Panc1 (cell line): Measurements from ENCODE around the gene LSMEM2. TPM values are rescaled to one million over a fixed set of nuclear protein-coding genes. Genes with fewer than 3 reads are reported as not detected.

ENCODE experiments used
- ATAC-seq: fragments of 200-7000 bp; cut with Tn5 transposase; 2 replicates; pipeline ENCODE4 v1.9.1; 2020; ENCODE audit warnings: mild to moderate bottlenecking, moderate library complexity
- BruUV-seq: library from RNA; stranded (reverse); fragments of 400-500 nt; replicated peaks from 2 replicates; lab custom pipeline; 2021; lab: Mats Ljungman, UMichigan
- CTCF ChIA-PET: fragments of 300-600 bp; sonication (Branson Sonifier 250); formaldehyde crosslinking; loops from one replicate; lab custom pipeline; 2022; ENCODE audit warnings: antibody characterized with exemption; lab: Charles Lee
- POLR2A ChIA-PET: fragments of 300-600 bp; sonication (Branson Sonifier 250); formaldehyde crosslinking; loops from one replicate; lab custom pipeline; 2022; ENCODE audit warnings: antibody characterized with exemption; lab: Charles Lee
- DNase-seq: peaks from one replicate; pipeline ENCODE4 v3.0.0-alpha.2; 2010; ENCODE audit warnings: low read depth, low spot score
- H3K27ac ChIP-seq: 2 replicates; pipeline ENCODE4 v1.5.1; 2011; ENCODE audit warnings: mild to moderate bottlenecking, low read length, inconsistent platforms
- H3K27me3 ChIP-seq: fragments of 200-500 bp; sonication (Bioruptor generic); 2 replicates; pipeline ENCODE4 v1.6.0; 2014; ENCODE audit warnings: low read length, inconsistent platforms; ENCODE audit not compliant: control insufficient read depth, insufficient read depth
- H3K36me3 ChIP-seq: fragments of 200-500 bp; sonication (Bioruptor generic); 2 replicates; pipeline ENCODE4 v1.5.1; 2014; ENCODE audit warnings: inconsistent platforms, mild to moderate bottlenecking, low read length, moderate library complexity; ENCODE audit not compliant: control insufficient read depth, insufficient read depth
- H3K4me1 ChIP-seq: 2 replicates; pipeline ENCODE4 v1.5.1; 2011; ENCODE audit warnings: inconsistent platforms, mild to moderate bottlenecking, low read length, moderate library complexity; ENCODE audit not compliant: control insufficient read depth, insufficient read depth
- H3K4me3 ChIP-seq, 2 experiments: 2 replicates each; pipeline ENCODE4 v1.5.1; 2011 to 2012; ENCODE audit warnings: low read depth in 2 of 2, low read length in 2 of 2, mild to moderate bottlenecking in 2 of 2, inconsistent platforms in 1 of 2, moderate library complexity in 1 of 2
- H3K9me3 ChIP-seq: fragments of 200-500 bp; sonication (Bioruptor generic); 2 replicates; pipeline ENCODE4 v1.5.1; 2014; ENCODE audit warnings: low read depth, mild to moderate bottlenecking, inconsistent platforms, low read length, moderate library complexity; ENCODE audit not compliant: control insufficient read depth, insufficient read depth
- POLR2AphosphoS5 ChIP-seq: IDR thresholded peaks from 2 replicates; pipeline ENCODE4 v1.6.1; 2012; ENCODE audit warnings: mild to moderate bottlenecking, low read depth, low read length, moderate library complexity
- SIN3A ChIP-seq: IDR thresholded peaks from 2 replicates; pipeline ENCODE4 v1.6.1; 2012; ENCODE audit warnings: low read depth, mild to moderate bottlenecking, low read length, moderate library complexity, borderline replicate concordance; ENCODE audit not compliant: insufficient read depth
- TCF7L2 ChIP-seq: IDR thresholded peaks from 2 replicates; pipeline ENCODE4 v1.6.1; 2011; ENCODE audit warnings: mild to moderate bottlenecking, low read depth, low read length, inconsistent platforms
- in situ Hi-C: cut with HindIII; loops from 2 replicates; pipeline ENCODE4 v1.10.0; 2016; ENCODE audit warnings: low sequenced_read_pairs, low pct_unique_long_range_greater_than_20kb
- intact Hi-C: fragments of 100-400 bp; cut with micrococcal nuclease; formaldehyde crosslinking; loops from one replicate; pipeline ENCODE4 v1.10.0; 2022; ENCODE audit not compliant: unreplicated experiment
- total RNA-seq: library from RNA; stranded (reverse); gene quantifications from one replicate; pipeline ENCODE4 v1.2.1, GENCODE V29; 2021; ENCODE audit not compliant: unreplicated experiment
- TF ChIP-seq, protein P1 (sequence below): fragments of 450-650 bp; IDR thresholded peaks from 2 replicates; pipeline ENCODE4 v1.5.1; 2017; ENCODE audit warnings: mild to moderate bottlenecking
- TF ChIP-seq, protein P2 (sequence below), 2 experiments: IDR thresholded peaks; 2 replicates each; pipeline ENCODE4 v1.6.1; 2011 to 2012; ENCODE audit warnings: low read depth in 2 of 2, control low read depth in 1 of 2, low read length in 1 of 2, mild to moderate bottlenecking in 1 of 2, moderate library complexity in 1 of 2; ENCODE audit not compliant: insufficient read depth in 1 of 2

LSMEM2 gene
- total RNA-seq, 1 experiment from 2014 or later = not detected

DNA sequence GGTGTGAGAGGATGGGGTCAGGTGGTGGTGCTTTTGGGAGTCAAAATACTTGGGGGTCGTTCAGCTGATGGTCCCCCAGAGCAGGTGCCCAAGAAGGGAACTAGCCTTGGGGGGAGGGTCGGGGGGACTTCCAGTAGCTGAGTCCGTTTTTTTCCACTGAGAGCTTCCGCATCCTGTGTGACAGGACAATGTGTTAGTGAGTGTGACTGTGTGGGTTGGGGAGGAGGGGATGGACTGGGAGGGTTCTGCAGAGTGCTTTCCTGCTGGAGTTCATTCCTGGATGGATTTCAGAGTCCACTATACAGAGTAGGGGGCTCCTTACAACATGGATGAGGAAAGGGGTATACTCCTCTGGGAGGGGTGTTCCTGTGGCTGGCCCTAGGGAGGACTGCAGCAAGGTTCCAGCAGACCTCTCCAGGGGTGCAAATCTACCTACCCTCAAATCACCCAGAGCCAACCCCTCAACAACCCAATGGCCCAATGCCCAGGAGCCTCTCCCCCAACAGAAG, 44.3 kb downstream of the LSMEM2 start:
- in situ Hi-C loops (no loop called here), intact Hi-C loops (no loop called here)
- Histone ChIP-seq H3K36me3 (peaks cover 5% of the 10 kb centered on the region; the same call in 1 of the 2 replicates), H3K4me1 (peaks cover 30% of the 10 kb centered on the region), H3K27ac (no peak overlapping the region), H3K4me3 (no peak overlapping the region), H3K27me3 (no peaks in the 10 kb centered on the region), H3K9me3 (no peaks in the 10 kb centered on the region)
- ChIA-PET CTCF (no interaction called here), POLR2A (no interaction called here)
- ATAC-seq (no peak), DNase-seq (no peak)
- no peak for TF ChIP-seq TCF7L2
- TF ChIP-seq SIN3A = no peak
- no TSS peak for BruUV-seq

DNA sequence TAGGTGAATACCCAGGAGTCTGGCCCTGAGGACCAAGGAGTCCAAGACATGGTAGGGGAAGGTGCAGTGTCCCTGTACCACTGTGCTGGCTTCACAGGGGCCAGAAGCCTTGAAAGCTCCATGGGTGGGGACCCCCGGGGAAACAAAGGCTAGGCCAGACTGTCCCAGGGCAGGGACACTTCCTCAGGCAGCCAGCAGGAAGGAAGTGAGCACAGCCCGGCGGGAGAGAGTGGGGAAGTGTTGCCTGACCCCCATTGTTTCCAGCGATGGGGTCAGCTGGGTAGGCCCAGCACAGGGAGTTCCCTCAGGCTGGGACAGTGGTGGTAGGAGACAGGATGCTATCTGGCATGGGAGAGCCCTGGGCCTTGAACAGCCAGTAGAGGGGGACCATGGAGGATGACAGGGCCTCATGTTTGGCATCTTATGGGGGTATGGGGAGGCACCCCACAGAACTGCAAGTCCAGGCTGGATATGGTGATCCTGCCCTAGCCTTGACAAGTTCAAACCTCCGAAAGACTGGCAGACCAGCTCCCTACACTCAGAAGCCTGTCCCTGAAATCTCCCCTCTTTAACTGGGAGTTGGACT, 44.8 kb downstream of the LSMEM2 start:
- TF ChIP-seq POLR2AphosphoS5 (no peak), SIN3A (no peak), TCF7L2 (no peak)
- TF ChIP-seq, protein P1, sequence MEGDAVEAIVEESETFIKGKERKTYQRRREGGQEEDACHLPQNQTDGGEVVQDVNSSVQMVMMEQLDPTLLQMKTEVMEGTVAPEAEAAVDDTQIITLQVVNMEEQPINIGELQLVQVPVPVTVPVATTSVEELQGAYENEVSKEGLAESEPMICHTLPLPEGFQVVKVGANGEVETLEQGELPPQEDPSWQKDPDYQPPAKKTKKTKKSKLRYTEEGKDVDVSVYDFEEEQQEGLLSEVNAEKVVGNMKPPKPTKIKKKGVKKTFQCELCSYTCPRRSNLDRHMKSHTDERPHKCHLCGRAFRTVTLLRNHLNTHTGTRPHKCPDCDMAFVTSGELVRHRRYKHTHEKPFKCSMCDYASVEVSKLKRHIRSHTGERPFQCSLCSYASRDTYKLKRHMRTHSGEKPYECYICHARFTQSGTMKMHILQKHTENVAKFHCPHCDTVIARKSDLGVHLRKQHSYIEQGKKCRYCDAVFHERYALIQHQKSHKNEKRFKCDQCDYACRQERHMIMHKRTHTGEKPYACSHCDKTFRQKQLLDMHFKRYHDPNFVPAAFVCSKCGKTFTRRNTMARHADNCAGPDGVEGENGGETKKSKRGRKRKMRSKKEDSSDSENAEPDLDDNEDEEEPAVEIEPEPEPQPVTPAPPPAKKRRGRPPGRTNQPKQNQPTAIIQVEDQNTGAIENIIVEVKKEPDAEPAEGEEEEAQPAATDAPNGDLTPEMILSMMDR = no peak
- TF ChIP-seq, protein P2, sequence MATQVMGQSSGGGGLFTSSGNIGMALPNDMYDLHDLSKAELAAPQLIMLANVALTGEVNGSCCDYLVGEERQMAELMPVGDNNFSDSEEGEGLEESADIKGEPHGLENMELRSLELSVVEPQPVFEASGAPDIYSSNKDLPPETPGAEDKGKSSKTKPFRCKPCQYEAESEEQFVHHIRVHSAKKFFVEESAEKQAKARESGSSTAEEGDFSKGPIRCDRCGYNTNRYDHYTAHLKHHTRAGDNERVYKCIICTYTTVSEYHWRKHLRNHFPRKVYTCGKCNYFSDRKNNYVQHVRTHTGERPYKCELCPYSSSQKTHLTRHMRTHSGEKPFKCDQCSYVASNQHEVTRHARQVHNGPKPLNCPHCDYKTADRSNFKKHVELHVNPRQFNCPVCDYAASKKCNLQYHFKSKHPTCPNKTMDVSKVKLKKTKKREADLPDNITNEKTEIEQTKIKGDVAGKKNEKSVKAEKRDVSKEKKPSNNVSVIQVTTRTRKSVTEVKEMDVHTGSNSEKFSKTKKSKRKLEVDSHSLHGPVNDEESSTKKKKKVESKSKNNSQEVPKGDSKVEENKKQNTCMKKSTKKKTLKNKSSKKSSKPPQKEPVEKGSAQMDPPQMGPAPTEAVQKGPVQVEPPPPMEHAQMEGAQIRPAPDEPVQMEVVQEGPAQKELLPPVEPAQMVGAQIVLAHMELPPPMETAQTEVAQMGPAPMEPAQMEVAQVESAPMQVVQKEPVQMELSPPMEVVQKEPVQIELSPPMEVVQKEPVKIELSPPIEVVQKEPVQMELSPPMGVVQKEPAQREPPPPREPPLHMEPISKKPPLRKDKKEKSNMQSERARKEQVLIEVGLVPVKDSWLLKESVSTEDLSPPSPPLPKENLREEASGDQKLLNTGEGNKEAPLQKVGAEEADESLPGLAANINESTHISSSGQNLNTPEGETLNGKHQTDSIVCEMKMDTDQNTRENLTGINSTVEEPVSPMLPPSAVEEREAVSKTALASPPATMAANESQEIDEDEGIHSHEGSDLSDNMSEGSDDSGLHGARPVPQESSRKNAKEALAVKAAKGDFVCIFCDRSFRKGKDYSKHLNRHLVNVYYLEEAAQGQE (IDR thresholded peaks at IDR 0.05; ENCODE audit: insufficient read depth in 1 of 2, low read depth in 2 of 2, low read length in 1 of 2) = no peak
- in situ Hi-C loops (no loop called here), intact Hi-C loops (no loop called here)
- H3K36me3 ChIP-seq = peaks cover 5% of the 10 kb centered on the region; the same call in 1 of the 2 replicates
- DNase-seq (no peak), ATAC-seq (no peak)
- no peaks in the 10 kb centered on the region for H3K27me3 ChIP-seq
- no TSS peak for BruUV-seq
- H3K4me1 ChIP-seq = peaks cover 33% of the 10 kb centered on the region
- no peak overlapping the region for H3K27ac ChIP-seq
- no peaks in the 10 kb centered on the region for H3K9me3 ChIP-seq
- ChIA-PET CTCF (interaction anchor here (0.6 kb wide), 1 partner anchor 11 kb away, joined by 3 read pairs; no protein-coding TSS in a partner anchor), POLR2A (interaction anchor here (0.7 kb wide), 1 partner anchor 287 kb away, joined by 3 read pairs; no protein-coding TSS in a partner anchor)
- no peak overlapping the region for H3K4me3 ChIP-seq
